ENCODE results near the gene FBXW11. TPM values are rescaled to one million over a fixed set of nuclear protein-coding genes. Genes with fewer than 3 reads are reported as not detected.

FBXW11 gene
- polyA plus RNA-seq, 1 experiment = 77.1 TPM

DNA sequence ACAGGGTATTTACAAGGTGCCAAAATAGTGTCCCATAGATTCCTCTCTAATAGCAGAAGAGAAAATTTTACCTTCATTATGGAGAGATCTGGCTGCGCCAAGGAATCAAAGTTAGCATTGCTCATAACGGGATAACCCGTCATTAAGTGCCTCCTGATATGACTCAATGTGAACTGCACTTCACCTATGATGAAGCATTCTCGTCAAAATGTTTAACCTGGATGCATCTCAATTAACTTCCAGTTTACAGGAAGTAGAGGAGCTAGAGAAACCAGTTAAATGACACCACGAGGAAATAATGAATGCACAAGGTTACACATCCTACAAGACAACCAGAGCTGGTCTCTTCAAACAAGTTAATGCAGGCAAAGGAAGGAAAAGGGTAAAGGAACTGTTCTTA lies 17.2 kb downstream of the FBXW11 start:
- no peak overlapping the region for H3K27ac ChIP-seq (ENCODE audit: low read depth, low read length)
- TF ChIP-seq, protein P1, sequence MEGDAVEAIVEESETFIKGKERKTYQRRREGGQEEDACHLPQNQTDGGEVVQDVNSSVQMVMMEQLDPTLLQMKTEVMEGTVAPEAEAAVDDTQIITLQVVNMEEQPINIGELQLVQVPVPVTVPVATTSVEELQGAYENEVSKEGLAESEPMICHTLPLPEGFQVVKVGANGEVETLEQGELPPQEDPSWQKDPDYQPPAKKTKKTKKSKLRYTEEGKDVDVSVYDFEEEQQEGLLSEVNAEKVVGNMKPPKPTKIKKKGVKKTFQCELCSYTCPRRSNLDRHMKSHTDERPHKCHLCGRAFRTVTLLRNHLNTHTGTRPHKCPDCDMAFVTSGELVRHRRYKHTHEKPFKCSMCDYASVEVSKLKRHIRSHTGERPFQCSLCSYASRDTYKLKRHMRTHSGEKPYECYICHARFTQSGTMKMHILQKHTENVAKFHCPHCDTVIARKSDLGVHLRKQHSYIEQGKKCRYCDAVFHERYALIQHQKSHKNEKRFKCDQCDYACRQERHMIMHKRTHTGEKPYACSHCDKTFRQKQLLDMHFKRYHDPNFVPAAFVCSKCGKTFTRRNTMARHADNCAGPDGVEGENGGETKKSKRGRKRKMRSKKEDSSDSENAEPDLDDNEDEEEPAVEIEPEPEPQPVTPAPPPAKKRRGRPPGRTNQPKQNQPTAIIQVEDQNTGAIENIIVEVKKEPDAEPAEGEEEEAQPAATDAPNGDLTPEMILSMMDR (IDR thresholded peaks at IDR 0.05; ENCODE audit: low read depth, low read length) = no peak
- ChIA-PET CTCF (no interaction called here), POLR2A (no interaction called here)
- no peaks in the 10 kb centered on the region for H3K9me3 ChIP-seq (ENCODE audit: control insufficient read depth, insufficient read depth, low read length)
- H3K4me3 ChIP-seq (ENCODE audit: low read depth, low read length) = no peak overlapping the region
- DNase-seq (ENCODE audit: low read depth, low spot score) = no peak
- H3K27me3 ChIP-seq (ENCODE audit: control insufficient read depth, insufficient read depth, low read length) = no peaks in the 10 kb centered on the region

DNA sequence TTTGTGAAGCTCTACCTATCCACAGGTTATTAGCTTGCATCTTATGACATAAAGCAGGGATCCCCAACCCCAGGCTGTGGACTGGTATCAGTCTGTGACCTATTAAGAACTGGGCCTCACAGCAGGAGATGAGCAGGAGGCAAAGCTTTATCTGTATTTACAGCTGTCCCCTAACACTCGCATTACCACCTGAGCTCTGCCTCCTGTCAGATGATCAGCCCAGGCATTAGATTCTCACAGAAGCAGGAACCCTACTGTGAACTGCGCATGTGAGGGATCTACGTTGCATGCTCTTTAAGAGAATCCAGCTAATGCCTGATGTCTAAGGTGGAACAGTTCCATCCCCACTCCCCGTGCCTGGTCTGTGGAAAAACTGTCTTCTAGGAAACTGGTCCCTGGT lies 19.7 kb downstream of the FBXW11 start:
- POLR2A ChIA-PET = no interaction called here
- TF ChIP-seq, protein P1 (IDR thresholded peaks at IDR 0.05; ENCODE audit: low read depth, low read length) = no peak
- Histone ChIP-seq H3K27me3 (ENCODE audit: control insufficient read depth, insufficient read depth, low read length) (no peaks in the 10 kb centered on the region), H3K4me3 (ENCODE audit: low read depth, low read length) (no peak overlapping the region), H3K9me3 (ENCODE audit: control insufficient read depth, insufficient read depth, low read length) (no peaks in the 10 kb centered on the region), H3K27ac (ENCODE audit: low read depth, low read length) (no peak overlapping the region)
- no peak for DNase-seq (ENCODE audit: low read depth, low spot score)
- CTCF ChIA-PET = interaction anchor here (1.0 to 1.6 kb wide), 3 partner anchors 8 to 75 kb away, joined by 3 to 5 read pairs (median 3); no protein-coding TSS in a partner anchor

DNA sequence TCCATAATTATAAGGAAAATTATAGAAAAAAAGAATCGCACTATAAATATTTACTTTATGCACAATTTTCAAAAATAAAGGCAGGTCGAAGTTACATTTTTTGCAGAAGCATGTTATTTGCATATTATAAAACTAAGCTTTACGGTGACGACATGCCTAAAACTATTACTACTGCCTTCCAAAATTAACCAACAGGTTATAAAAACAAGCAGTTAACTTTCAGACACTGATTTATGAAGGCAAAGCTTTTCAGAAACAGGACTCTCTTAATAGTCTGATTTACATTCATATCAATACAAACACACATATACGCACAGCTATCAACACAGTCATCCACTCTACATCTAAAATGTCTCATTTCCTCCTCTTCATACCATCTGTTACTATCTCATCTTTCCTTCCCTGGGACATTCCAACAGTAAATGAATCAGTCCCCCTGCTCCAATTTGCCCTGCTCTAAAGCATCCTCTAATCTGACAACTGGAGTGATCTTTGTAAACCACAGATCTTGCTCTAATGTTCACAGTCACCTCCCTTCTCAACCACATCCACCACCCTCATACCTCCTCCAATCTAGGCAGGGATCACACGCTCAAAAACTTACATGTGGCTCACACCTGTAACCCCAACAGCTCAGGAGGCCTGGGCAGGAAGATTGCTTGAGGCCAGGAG lies 21.6 kb downstream of the FBXW11 start:
- TF ChIP-seq, protein P1 (IDR thresholded peaks at IDR 0.05; ENCODE audit: low read depth, low read length) = no peak
- POLR2A ChIA-PET = interaction anchor here (0.6 to 2.0 kb wide), 2 partner anchors 22 to 31 kb away, joined by 3 to 8 read pairs; partner anchors contain the start of gene FBXW11
- Histone ChIP-seq H3K9me3 (ENCODE audit: control insufficient read depth, insufficient read depth, low read length) (no peaks in the 10 kb centered on the region), H3K27ac (ENCODE audit: low read depth, low read length) (peak overlapping the region; percentile 63), H3K4me3 (ENCODE audit: low read depth, low read length) (no peak overlapping the region), H3K27me3 (ENCODE audit: control insufficient read depth, insufficient read depth, low read length) (no peaks in the 10 kb centered on the region)
- DNase-seq (ENCODE audit: low read depth, low spot score) = peak; percentile 86
- CTCF ChIA-PET = interaction anchor here (0.7 to 1.8 kb wide), 7 partner anchors 12 to 204 kb away, joined by 3 to 9 read pairs (median 4); partner anchors contain the start of gene FBXW11

DNA sequence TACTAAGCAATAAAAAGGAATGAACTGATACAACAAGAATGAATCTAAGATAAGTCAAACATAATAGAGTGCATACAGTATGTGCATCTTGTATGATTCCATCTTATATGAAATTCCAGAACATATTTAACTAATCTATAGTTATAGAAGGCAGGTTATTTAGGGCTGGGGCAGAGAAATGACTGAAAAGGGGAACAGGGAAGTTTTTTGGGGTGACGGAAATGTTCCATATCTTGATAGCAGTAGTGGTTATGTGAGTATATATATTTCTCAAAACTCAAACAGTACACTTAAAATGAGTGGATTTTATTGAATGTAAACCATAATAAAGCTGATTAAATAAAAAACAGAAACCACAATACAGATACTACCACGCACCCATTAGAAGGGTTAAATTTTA lies 24.6 kb downstream of the FBXW11 start:
- TF ChIP-seq, protein P1 (IDR thresholded peaks at IDR 0.05; ENCODE audit: low read depth, low read length) = no peak
- no peak overlapping the region for H3K4me3 ChIP-seq (ENCODE audit: low read depth, low read length)
- peaks cover 5% of the 10 kb centered on the region for H3K9me3 ChIP-seq (ENCODE audit: control insufficient read depth, insufficient read depth, low read length)
- H3K27ac ChIP-seq (ENCODE audit: low read depth, low read length) = no peak overlapping the region
- no peak for DNase-seq (ENCODE audit: low read depth, low spot score)
- ChIA-PET POLR2A (no interaction called here), CTCF (interaction anchor here (0.5 kb wide), 1 partner anchor 467 kb away, joined by 3 read pairs; no protein-coding TSS in a partner anchor)
- no peaks in the 10 kb centered on the region for H3K27me3 ChIP-seq (ENCODE audit: control insufficient read depth, insufficient read depth, low read length)

DNA sequence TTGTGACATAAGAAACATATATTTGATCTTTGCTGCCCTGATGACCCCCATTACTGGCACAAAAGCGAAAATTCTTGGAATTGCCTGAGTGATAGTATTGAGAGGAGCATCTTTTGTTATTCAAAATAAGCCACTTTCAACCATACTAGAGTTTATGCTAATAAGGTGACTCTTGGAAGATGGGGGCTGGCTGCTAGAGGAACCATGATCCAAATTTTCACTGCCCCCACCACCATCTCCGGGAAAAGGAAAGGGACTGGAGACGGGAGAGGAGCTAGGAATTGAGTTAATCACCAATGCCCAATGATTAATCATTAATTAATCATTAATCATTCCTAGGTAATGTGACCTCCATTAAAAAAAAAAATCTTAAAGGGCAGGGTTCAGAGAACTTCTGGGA lies 25.6 kb downstream of the FBXW11 start:
- TF ChIP-seq, protein P1 (IDR thresholded peaks at IDR 0.05; ENCODE audit: low read depth, low read length) = no peak
- Histone ChIP-seq H3K27ac (ENCODE audit: low read depth, low read length) (no peak overlapping the region), H3K9me3 (ENCODE audit: control insufficient read depth, insufficient read depth, low read length) (peaks cover 5% of the 10 kb centered on the region), H3K27me3 (ENCODE audit: control insufficient read depth, insufficient read depth, low read length) (no peaks in the 10 kb centered on the region), H3K4me3 (ENCODE audit: low read depth, low read length) (no peak overlapping the region)
- POLR2A ChIA-PET = no interaction called here
- CTCF ChIA-PET = no interaction called here
- DNase-seq (ENCODE audit: low read depth, low spot score) = no peak

All from AG04450 (cell line).